Retina (tissue), 1 donor: ENCODE measurements around the gene RPS6KA3.
A peak's percentile ranks its signal among the peaks of the same experiment; 100 is the strongest.

Experiments
- DNase-seq: peaks from one replicate; pipeline ENCODE4 v3.0.0-alpha.2; 2016

The RPS6KA3 gene

GRCh38 chrX:20266810-20267606, at the start of gene RPS6KA3:
Gene RPS6KA3 (minus strand): TSS chrX:20266909. CDS start chrX:20266632, 277 bp downstream.
- DNase-seq = peak; percentile 91

- no peak for DNase-seq
These were observed 48.4 kb upstream of the RPS6KA3 start for GRCh38 chrX:20315140-20315539.

GRCh38 chrX:20313899-20314298, 47.2 kb upstream of the RPS6KA3 start:
- no peak for DNase-seq

GRCh38 chrX:20312018-20312417, 45.3 kb upstream of the RPS6KA3 start:
- DNase-seq = no peak

- no peak for DNase-seq
These were observed 44.8 kb upstream of the RPS6KA3 start for GRCh38 chrX:20311505-20311904.

GRCh38 chrX:20309806-20310205, 43.1 kb upstream of the RPS6KA3 start:
- no peak for DNase-seq

GRCh38 chrX:20306668-20307067, 40.0 kb upstream of the RPS6KA3 start:
- DNase-seq = no peak

- peak; percentile 3 for DNase-seq
These were observed 34.1 kb upstream of the RPS6KA3 start for GRCh38 chrX:20300822-20301221.

- no peak for DNase-seq
These were observed 28.2 kb upstream of the RPS6KA3 start for GRCh38 chrX:20294957-20295356.

GRCh38 chrX:20294284-20294683, 27.6 kb upstream of the RPS6KA3 start:
- no peak for DNase-seq

GRCh38 chrX:20285511-20285910, 18.8 kb upstream of the RPS6KA3 start:
- DNase-seq = no peak

GRCh38 chrX:20284992-20285391, 18.3 kb upstream of the RPS6KA3 start:
- DNase-seq = no peak

- DNase-seq = no peak
These were observed 17.7 kb upstream of the RPS6KA3 start for GRCh38 chrX:20284444-20284843.

GRCh38 chrX:20280938-20281337, 14.2 kb upstream of the RPS6KA3 start:
- no peak for DNase-seq

GRCh38 chrX:20274121-20274520, 7.4 kb upstream of the RPS6KA3 start:
- DNase-seq = no peak

GRCh38 chrX:20271730-20272129, 5.0 kb upstream of the RPS6KA3 start:
- no peak for DNase-seq

GRCh38 chrX:20271186-20271585, 4.5 kb upstream of the RPS6KA3 start:
- DNase-seq = no peak

GRCh38 chrX:20270562-20270890, 3.8 kb upstream of the RPS6KA3 start:
- no peak for DNase-seq

- DNase-seq = no peak
These were observed 3.3 kb upstream of the RPS6KA3 start for GRCh38 chrX:20269848-20270561.

GRCh38 chrX:20267931-20268701, 1.4 kb upstream of the RPS6KA3 start:
- peak; percentile 70 for DNase-seq

GRCh38 chrX:20267607-20267930, 860 bp upstream of the RPS6KA3 start:
- no peak for DNase-seq

GRCh38 chrX:20265726-20266681, 705 bp downstream of the RPS6KA3 start:
- DNase-seq = peak; percentile 61
